HepG2 (cell line): ENCODE results near the gene C16orf87. TPM values are rescaled to one million over a fixed set of nuclear protein-coding genes. Genes with fewer than 3 reads are reported as not detected.

Source experiments
- ATAC-seq: fragments of 200-7000 bp; cut with Tn5 transposase; 3 replicates; pipeline ENCODE4 v1.9.1; 2020; ENCODE audit warnings: mild to moderate bottlenecking, moderate library complexity
- BruUV-seq: library from RNA; stranded (reverse); fragments of 400-500 nt; replicated peaks from 2 replicates; lab custom pipeline; 2021; lab: Mats Ljungman, UMichigan
- CTCF ChIA-PET: fragments of 300-600 bp; formaldehyde crosslinking; extraction: SDS; loops from one replicate; lab custom pipeline; 2021; ENCODE audit warnings: low total read pairs, inconsistent platforms, low intra/inter-chr PET ratio; lab: Yijun Ruan, JAX
- POLR2A ChIA-PET: fragments of 350-600 bp; sonication (Branson Sonifier 250); formaldehyde crosslinking; loops from one replicate; lab custom pipeline; 2020; ENCODE audit warnings: antibody characterized with exemption, inconsistent platforms; lab: Yijun Ruan, JAX
- DNase-seq: peaks from one replicate; pipeline ENCODE4 v3.0.0-alpha.2; 2015; ENCODE audit warnings: low spot score
- FAIRE-seq: peaks from 3 replicates; lab custom pipeline; 2011; peaks lifted over from hg19 to GRCh38; lab: Jason Lieb, UNC
- H2AFZ ChIP-seq: one replicate; pipeline ENCODE4 v1.6.1; 2011; ENCODE audit warnings: low read length, inconsistent platforms
- H3K27ac ChIP-seq: fragments of 300-600 bp; 3 replicates; pipeline ENCODE4 v1.8.0; 2011; ENCODE audit warnings: mixed run types, mild to moderate bottlenecking, mixed read lengths, low read length, inconsistent platforms; ENCODE audit not compliant: insufficient read depth; ENCODE audit errors: extremely low read length
- H3K27me3 ChIP-seq, 2 experiments: fragments of 200-600 bp in 1 of 2; 2 replicates in 1 of 2; 3 replicates in 1 of 2; pipeline versions ENCODE4 v1.6.0 to v1.8.0; 2011; ENCODE audit warnings: low read length in 2 of 2, mild to moderate bottlenecking in 2 of 2, moderate library complexity in 2 of 2, inconsistent platforms in 1 of 2; ENCODE audit not compliant: insufficient read depth in 2 of 2, control insufficient read depth in 1 of 2
- H3K36me3 ChIP-seq, 2 experiments: fragments of 200-600 bp in 1 of 2; replicated peaks in 1 of 2; 2 replicates in 1 of 2; 3 replicates in 1 of 2; pipeline versions ENCODE4 v1.5.1 to v1.8.0; 2011; ENCODE audit warnings: low read length in 2 of 2, inconsistent platforms in 1 of 2; ENCODE audit not compliant: insufficient read depth in 2 of 2, control insufficient read depth in 1 of 2
- H3K4me1 ChIP-seq: 2 replicates; pipeline ENCODE4 v1.5.1; 2012; ENCODE audit warnings: low read length, inconsistent platforms; ENCODE audit not compliant: insufficient read depth
- H3K4me2 ChIP-seq: 2 replicates; pipeline ENCODE4 v1.6.0; 2011; ENCODE audit warnings: low read depth, low read length, inconsistent platforms
- H3K4me3 ChIP-seq, 3 experiments: fragments of 200-600 bp in 1 of 3; sonication (generic), shearing (Covaris generic) in 1 of 3; replicated peaks in 1 of 3; 2 replicates each; pipeline ENCODE4 v1.5.1; 2011 to 2016; ENCODE audit warnings: low read length in 3 of 3, inconsistent platforms in 2 of 3, low read depth in 2 of 3, mild to moderate bottlenecking in 2 of 3, control low read depth in 1 of 3, mixed read lengths in 1 of 3; ENCODE audit not compliant: insufficient read depth in 1 of 3
- H3K79me2 ChIP-seq: one replicate; pipeline ENCODE4 v1.6.1; 2011; ENCODE audit warnings: low read length, inconsistent platforms; ENCODE audit not compliant: insufficient read depth
- H3K9ac ChIP-seq: 2 replicates; pipeline ENCODE4 v1.6.0; 2011; ENCODE audit warnings: mild to moderate bottlenecking, low read depth, low read length, inconsistent platforms; ENCODE audit not compliant: insufficient read depth
- H3K9me3 ChIP-seq: 2 replicates; pipeline ENCODE4 v1.5.1; 2012; ENCODE audit warnings: mild to moderate bottlenecking, low read length
- H4K20me1 ChIP-seq: 2 replicates; pipeline ENCODE4 v1.6.0; 2011; ENCODE audit warnings: inconsistent platforms, mild to moderate bottlenecking, low read length, moderate library complexity; ENCODE audit not compliant: insufficient read depth
- ARID2 ChIP-seq: sonication (generic); formaldehyde crosslinking; IDR thresholded peaks from 2 replicates; pipeline ENCODE4 v1.8.1; 2022; ENCODE audit warnings: mild to moderate bottlenecking, missing genetic modification reagents, borderline replicate concordance
- BCL3 ChIP-seq: sonication (generic); formaldehyde crosslinking; IDR thresholded peaks from 2 replicates; pipeline ENCODE4 v1.5.1; 2020; ENCODE audit warnings: mild to moderate bottlenecking, missing genetic modification reagents, moderate library complexity
- GPBP1L1 ChIP-seq: sonication (generic); formaldehyde crosslinking; IDR thresholded peaks from 2 replicates; pipeline ENCODE4 v1.5.0; 2020; ENCODE audit warnings: mild to moderate bottlenecking, missing genetic modification reagents
- GPN1 ChIP-seq: sonication (generic); formaldehyde crosslinking; IDR thresholded peaks from 2 replicates; pipeline ENCODE4 v1.5.1; 2020; ENCODE audit warnings: missing genetic modification reagents, borderline replicate concordance
- HHEX ChIP-seq: IDR thresholded peaks from 2 replicates; pipeline ENCODE4 v1.6.1; 2016; ENCODE audit warnings: control low read depth
- KLF9 ChIP-seq: IDR thresholded peaks from 2 replicates; pipeline ENCODE4 v1.6.1; 2016; ENCODE audit warnings: low read depth
- TBX2 ChIP-seq: sonication (generic); formaldehyde crosslinking; IDR thresholded peaks from 2 replicates; pipeline ENCODE4 v1.5.0; 2020; ENCODE audit warnings: missing genetic modification reagents, mild to moderate bottlenecking, borderline replicate concordance
- YEATS4 ChIP-seq: sonication (generic); formaldehyde crosslinking; IDR thresholded peaks from 2 replicates; pipeline ENCODE4 v1.4.0; 2020; ENCODE audit warnings: missing genetic modification reagents, borderline replicate concordance
- ZHX1 ChIP-seq: sonication (generic); formaldehyde crosslinking; IDR thresholded peaks from 2 replicates; pipeline ENCODE4 v1.8.1; 2022; ENCODE audit warnings: low read depth, mild to moderate bottlenecking, missing genetic modification reagents
- ZNF556 ChIP-seq: sonication (generic); formaldehyde crosslinking; IDR thresholded peaks from 2 replicates; pipeline ENCODE4 v1.4.0; 2020; ENCODE audit warnings: mild to moderate bottlenecking, missing genetic modification reagents, borderline replicate concordance
- ZNF709 ChIP-seq: sonication (generic); formaldehyde crosslinking; IDR thresholded peaks from 2 replicates; pipeline ENCODE4 v1.5.0; 2020; ENCODE audit warnings: mild to moderate bottlenecking, missing genetic modification reagents
- WGBS: methylation state at CpG from one replicate; pipeline ENCODE4 v1.1.6; 2017; ENCODE audit warnings: low lambda C conversion rate; 5-methylcytosine and 5-hydroxymethylcytosine counted together
- in situ Hi-C: cut with HindIII; loops from 2 replicates; pipeline ENCODE4 v1.10.0; 2017; ENCODE audit warnings: low pct_unique_long_range_greater_than_20kb; ENCODE audit not compliant: extremely low pct_ligation_motif_present
- intact Hi-C: fragments of 100-400 bp; cut with micrococcal nuclease; formaldehyde crosslinking; loops from one replicate; pipeline ENCODE4 v1.10.0; 2022; ENCODE audit not compliant: unreplicated experiment
- polyA plus RNA-seq, 8 experiments: library from polyadenylated mRNA; depleted of rRNA in 3 of 8; stranded (reverse) in 7 of 8; unstranded in 1 of 8; fragments of >200 nt; fragmentation: Illumina TruSeq in 4 of 8; extraction: Trizol in 4 of 8; gene quantifications; 2 replicates each; pipeline versions ENCODE4 v1.2.1 to v1.2.3, GENCODE V29; 2011 to 2016; ENCODE audit warnings: low read depth in 4 of 8, missing spikeins in 1 of 8, mixed read lengths in 1 of 8; ENCODE audit not compliant: insufficient read depth in 1 of 8
- total RNA-seq, 5 experiments: library from RNA; depleted of rRNA; stranded (reverse); fragments of >200 nt; fragmentation: Illumina TruSeq; extraction: Trizol; gene quantifications; 2 replicates each; pipeline ENCODE4 v1.2.3, GENCODE V29; 2016; ENCODE audit warnings: low read depth in 1 of 5

Gene C16orf87
- total and polyA plus RNA-seq, 2 of the 13 experiments (the other 11 are each of a cell fraction or from before 2014, with no cell fraction given) = 8.6 to 19.5 TPM

- no peak for DNase-seq
- H3K4me3 ChIP-seq = no peak overlapping the region
- no peak overlapping the region for H3K9ac ChIP-seq
- H3K9me3 ChIP-seq = no peaks in the 10 kb centered on the region
- ChIA-PET CTCF (no interaction called here), POLR2A (no interaction called here)
- no peaks in the 10 kb centered on the region for H4K20me1 ChIP-seq
- intact Hi-C loops = no loop called here
- no peak for TF ChIP-seq BCL3 (CRISPR knock-in tag)
- TF ChIP-seq GPN1 (CRISPR knock-in tag) = no peak
- no peak for TF ChIP-seq ZHX1 (CRISPR knock-in tag)
- 0 out of 2 replicates have a peak, but pooled peaks have one; percentile 20 for TF ChIP-seq ZNF709 (CRISPR knock-in tag)
- TF ChIP-seq YEATS4 (CRISPR knock-in tag) = no peak
- no peak for TF ChIP-seq KLF9 (CRISPR knock-in tag)
- TF ChIP-seq HHEX (CRISPR knock-in tag) = no peak
- TF ChIP-seq ARID2 (CRISPR knock-in tag) = no peak
- no peak for TF ChIP-seq GPBP1L1 (CRISPR knock-in tag)
- no peak for TF ChIP-seq ZNF556 (CRISPR knock-in tag)
- TF ChIP-seq TBX2 (CRISPR knock-in tag) = peak; percentile 7; the same call in 1 of the 2 replicates
- no peak overlapping the region for H3K4me2 ChIP-seq
- H3K27me3 ChIP-seq = no peaks in the 10 kb centered on the region
- no peak for ATAC-seq
- FAIRE-seq = no peak
- H3K36me3 ChIP-seq = no peaks in the 10 kb centered on the region
- no peak overlapping the region for H2AFZ ChIP-seq
- WGBS = 78% methylated on average over 6 of the region's 8 CpGs
- H3K4me1 ChIP-seq = peaks cover 100% of the 10 kb centered on the region
- H3K79me2 ChIP-seq = no peaks in the 10 kb centered on the region
- no peak overlapping the region for H3K27ac ChIP-seq
- in situ Hi-C loops = no loop called here
- no TSS peak for BruUV-seq
Measured at GRCh38 chr16:46871597-46871996, 40.6 kb upstream of the C16orf87 start.
